Kidney (tissue), 14 donors: Measurements from ENCODE around the gene FRMD4A. TPM values are rescaled to one million over a fixed set of nuclear protein-coding genes. Genes with fewer than 3 reads are reported as not detected.
"Not testable (repeated sequence)": the region's sequence is repeated elsewhere in the genome, so short reads cannot be mapped to it uniquely, and the experiment has no call there.

ENCODE experiments used
- DNase-seq, 5 donors: peaks; one replicate each; pipeline ENCODE4 v3.0.0-alpha.2; 2013 to 2020
- FAIRE-seq: peaks from 2 replicates; lab custom pipeline; 2012; peaks lifted over from hg19 to GRCh38; lab: Jason Lieb, UNC
- H3K27ac ChIP-seq, 2 donors: one replicate each; pipeline ENCODE4 v1.7.0; 2013; ENCODE audit warnings: low read depth in 2 of 2, low read length in 2 of 2, inconsistent platforms in 1 of 2
- H3K27me3 ChIP-seq: one replicate; pipeline ENCODE4 v1.7.1; 2013; ENCODE audit warnings: low read length, inconsistent platforms; ENCODE audit not compliant: control insufficient read depth, insufficient read depth
- H3K36me3 ChIP-seq, 3 donors: one replicate each; pipeline versions ENCODE4 v1.7.0 to v1.7.1; 2013; ENCODE audit warnings: low read length in 3 of 3, control low read depth in 1 of 3, inconsistent platforms in 1 of 3; ENCODE audit not compliant: insufficient read depth in 3 of 3, control insufficient read depth in 2 of 3
- H3K4me1 ChIP-seq, 3 donors: one replicate each; pipeline versions ENCODE4 v1.7.0 to v1.7.1; 2013; ENCODE audit warnings: low read length in 3 of 3, inconsistent platforms in 1 of 3, low read depth in 1 of 3; ENCODE audit not compliant: control insufficient read depth in 2 of 3, insufficient read depth in 2 of 3
- H3K4me3 ChIP-seq, 3 donors: one replicate each; pipeline versions ENCODE4 v1.7.0 to v1.8.1; 2013; ENCODE audit warnings: low read length in 3 of 3, control low read depth in 1 of 3, inconsistent platforms in 1 of 3
- H3K9ac ChIP-seq, 3 donors: one replicate each; pipeline versions ENCODE4 v1.7.0 to v1.7.1; 2013; ENCODE audit warnings: low read length in 3 of 3, control low read depth in 1 of 3, inconsistent platforms in 1 of 3
- H3K9me3 ChIP-seq, 3 donors: one replicate each; pipeline versions ENCODE4 v1.7.0 to v1.7.1; 2013; ENCODE audit warnings: low read length in 3 of 3, control low read depth in 1 of 3, inconsistent platforms in 1 of 3; ENCODE audit not compliant: control insufficient read depth in 2 of 3, insufficient read depth in 1 of 3
- CTCF ChIP-seq: IDR thresholded peaks from 3 replicates; pipeline ENCODE4 v1.5.1; 2012; ENCODE audit warnings: mild to moderate bottlenecking, moderate library complexity, borderline replicate concordance; ENCODE audit not compliant: insufficient read depth; ENCODE audit errors: extremely low read depth
- intact Hi-C: fragments of 100-400 bp; cut with DNase I; formaldehyde crosslinking; loops from one replicate; pipeline ENCODE4 v1.11.1; 2022
- polyA plus RNA-seq: library from polyadenylated mRNA; stranded (reverse); fragments of 350-450 nt; fragmentation: Illumina TruSeq; extraction: RNeasy Lipid Tissue Mini Kit (QIAGEN cat#74804); gene quantifications from one replicate; pipeline ENCODE4 v1.2.3, GENCODE V29; 2014; ENCODE audit warnings: low read depth, low replicate concordance; ENCODE audit not compliant: insufficient read depth
- total RNA-seq: library from RNA; stranded (reverse); fragmentation: NEBNext Ultra II Directional; extraction: Animal tissue kit (Norgen Biotek cat#: 25700); gene quantifications from one replicate; pipeline ENCODE4 v1.2.1, GENCODE V29; 2021
- donor health status: control.
- donor health status: control.
- donor health status: control.
- donor health status: control.
- donor health status: control.
- donor health status: DM: yes; HTN: yes; CAD: no.
- donor health status: Normal renal cell carcinoma (clear cell type).

FRMD4A gene
- total and polyA plus RNA-seq, 2 donors from 2014 or later: 16.0 to 68.2 TPM

GRCh38 chr10:14219411-14219810 is 111.3 kb downstream of the FRMD4A start:
- no peak for DNase-seq
- Histone ChIP-seq H3K9ac (no peak overlapping the region), H3K27me3 (no peaks in the 10 kb centered on the region), H3K36me3 (no peaks in the 10 kb centered on the region), H3K4me1 (no peaks in the 10 kb centered on the region), H3K9me3 (no peaks in the 10 kb centered on the region), H3K4me3 (no peak overlapping the region), H3K27ac (no peak overlapping the region)
- FAIRE-seq: no peak
- TF ChIP-seq CTCF: no peak
- intact Hi-C loops: no loop called here

GRCh38 chr10:14215641-14216040 is 115.1 kb downstream of the FRMD4A start:
- Histone ChIP-seq H3K27ac (no peak overlapping the region), H3K9ac (no peak overlapping the region), H3K4me1 (no peaks in the 10 kb centered on the region), H3K27me3 (no peaks in the 10 kb centered on the region), H3K4me3 (no peak overlapping the region), H3K36me3 (no peaks in the 10 kb centered on the region), H3K9me3 (no peaks in the 10 kb centered on the region)
- intact Hi-C loops: no loop called here
- no peak for TF ChIP-seq CTCF
- DNase-seq: no peak
- FAIRE-seq: no peak

GRCh38 chr10:14213703-14214102 is 117.0 kb downstream of the FRMD4A start:
- not testable (repeated sequence) for FAIRE-seq

GRCh38 chr10:14211610-14212009 is 119.1 kb downstream of the FRMD4A start:
- no peaks in the 10 kb centered on the region for H3K36me3 ChIP-seq
- no peaks in the 10 kb centered on the region for H3K4me1 ChIP-seq
- no peak overlapping the region for H3K9ac ChIP-seq
- no peaks in the 10 kb centered on the region for H3K27me3 ChIP-seq
- FAIRE-seq (no peak), DNase-seq (no peak)
- H3K4me3 ChIP-seq: no peak overlapping the region
- H3K9me3 ChIP-seq: no peaks in the 10 kb centered on the region
- H3K27ac ChIP-seq: no peak overlapping the region
- intact Hi-C loops: no loop called here
- no peak for TF ChIP-seq CTCF

More at GRCh38 chr10:14213703-14214102, 117.0 kb downstream of the FRMD4A start:
- H3K36me3 ChIP-seq, H3K4me1 ChIP-seq, H3K9ac ChIP-seq, intact Hi-C loops, H3K27me3 ChIP-seq, H3K27ac ChIP-seq, H3K4me3 ChIP-seq, H3K9me3 ChIP-seq, DNase-seq: not testable (repeated sequence)
